Measurements from ENCODE around the gene NREP.

The NREP gene

DNA sequence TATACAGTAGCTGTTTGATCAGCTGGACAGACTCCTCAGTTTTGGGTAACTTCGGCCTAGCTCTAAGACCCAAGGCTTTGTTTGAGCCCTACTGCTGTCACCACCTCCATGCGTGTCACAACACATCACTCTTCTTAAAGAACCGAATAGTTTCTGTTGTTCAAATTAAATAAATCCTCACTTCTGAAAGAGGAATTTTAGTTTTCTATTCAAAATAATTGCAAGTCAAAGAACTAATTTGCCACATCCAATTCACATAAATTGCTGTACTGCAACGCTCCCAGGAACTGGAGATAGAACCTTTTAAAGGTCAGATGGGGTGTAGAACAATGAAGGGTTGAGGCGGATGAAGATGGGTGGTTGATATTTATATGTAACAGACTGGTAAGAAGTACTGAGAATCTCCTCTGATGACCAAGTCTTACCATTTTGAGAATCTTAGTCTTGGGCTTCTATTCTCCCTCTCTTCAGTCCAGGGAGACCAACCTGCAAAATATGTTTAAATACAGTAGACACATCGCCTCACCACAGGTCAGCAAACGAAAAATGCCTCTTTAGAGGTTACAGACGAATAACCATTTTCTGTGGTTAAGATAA lies 1.6 kb downstream of the NREP start:
- TF ChIP-seq, protein P1, sequence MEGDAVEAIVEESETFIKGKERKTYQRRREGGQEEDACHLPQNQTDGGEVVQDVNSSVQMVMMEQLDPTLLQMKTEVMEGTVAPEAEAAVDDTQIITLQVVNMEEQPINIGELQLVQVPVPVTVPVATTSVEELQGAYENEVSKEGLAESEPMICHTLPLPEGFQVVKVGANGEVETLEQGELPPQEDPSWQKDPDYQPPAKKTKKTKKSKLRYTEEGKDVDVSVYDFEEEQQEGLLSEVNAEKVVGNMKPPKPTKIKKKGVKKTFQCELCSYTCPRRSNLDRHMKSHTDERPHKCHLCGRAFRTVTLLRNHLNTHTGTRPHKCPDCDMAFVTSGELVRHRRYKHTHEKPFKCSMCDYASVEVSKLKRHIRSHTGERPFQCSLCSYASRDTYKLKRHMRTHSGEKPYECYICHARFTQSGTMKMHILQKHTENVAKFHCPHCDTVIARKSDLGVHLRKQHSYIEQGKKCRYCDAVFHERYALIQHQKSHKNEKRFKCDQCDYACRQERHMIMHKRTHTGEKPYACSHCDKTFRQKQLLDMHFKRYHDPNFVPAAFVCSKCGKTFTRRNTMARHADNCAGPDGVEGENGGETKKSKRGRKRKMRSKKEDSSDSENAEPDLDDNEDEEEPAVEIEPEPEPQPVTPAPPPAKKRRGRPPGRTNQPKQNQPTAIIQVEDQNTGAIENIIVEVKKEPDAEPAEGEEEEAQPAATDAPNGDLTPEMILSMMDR (IDR thresholded peaks at IDR 0.05; ENCODE audit: insufficient read depth, missing control alignments) = no peak
- DNase-seq (ENCODE audit: insufficient read length, low spot score) (no peak), FAIRE-seq (no peak)

DNA sequence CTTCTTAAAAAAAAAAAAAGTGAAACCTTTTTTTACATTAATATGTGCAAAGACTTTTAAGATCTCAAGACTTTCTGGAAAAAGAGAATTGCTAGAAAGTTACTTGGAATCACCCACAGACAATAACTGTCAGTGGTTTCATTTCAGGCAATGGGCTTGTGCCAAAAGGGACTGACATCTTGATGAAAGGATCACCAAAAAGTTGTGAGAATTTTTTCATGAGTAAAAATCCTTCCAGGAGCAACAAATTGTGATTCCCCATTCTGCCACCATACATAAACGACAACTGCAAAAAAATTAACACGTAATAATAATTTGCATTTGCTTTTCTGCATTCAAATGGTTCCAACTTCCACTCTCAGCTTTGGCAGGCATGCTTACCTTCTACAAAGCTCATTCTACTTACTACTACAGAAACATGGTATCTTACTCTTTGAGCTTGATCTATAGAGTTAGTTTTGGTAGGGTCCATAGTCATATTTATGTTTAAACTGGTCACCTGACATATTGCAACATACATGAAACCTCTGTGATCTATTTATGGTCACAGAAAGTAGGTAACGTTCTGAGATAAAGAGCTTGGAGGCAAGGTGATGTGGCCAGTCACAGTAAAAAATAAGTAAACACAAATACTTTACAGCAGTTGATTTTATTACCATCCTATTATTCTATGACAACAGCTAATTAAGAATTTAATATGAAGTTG lies 3.0 kb downstream of the NREP start:
- peak; percentile 21 for FAIRE-seq
- TF ChIP-seq, protein P1 (IDR thresholded peaks at IDR 0.05; ENCODE audit: insufficient read depth, missing control alignments) = no peak
- DNase-seq (ENCODE audit: insufficient read length, low spot score) = no peak

DNA sequence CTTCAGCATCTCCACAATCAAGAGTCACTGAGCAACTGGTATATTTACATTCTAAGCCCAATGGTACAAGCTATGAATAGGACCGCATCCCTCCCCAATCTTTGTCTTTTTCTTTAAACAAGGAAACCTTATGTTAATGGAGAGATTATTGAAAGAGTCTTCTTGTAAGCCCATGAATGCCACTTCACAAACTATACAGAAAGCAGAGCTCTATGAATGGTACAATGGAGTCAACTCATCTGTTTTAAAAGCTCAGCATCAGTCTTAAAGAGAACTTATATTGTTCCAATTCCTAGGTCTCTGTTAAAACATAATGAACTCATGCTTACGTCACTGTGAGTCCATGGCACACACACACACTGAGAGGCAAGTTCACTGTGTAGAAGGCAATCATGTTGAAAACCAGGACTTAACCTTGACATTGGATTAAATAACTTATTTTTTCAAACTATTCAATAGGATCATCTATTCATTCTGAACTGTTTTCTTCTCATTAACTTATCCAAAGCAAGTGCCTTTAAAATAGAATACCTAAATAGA lies 4.5 kb downstream of the NREP start:
- DNase-seq (ENCODE audit: insufficient read length, low spot score) (no peak), FAIRE-seq (peak; percentile 81)
- TF ChIP-seq, protein P1 (IDR thresholded peaks at IDR 0.05; ENCODE audit: insufficient read depth, missing control alignments) = no peak

DNA sequence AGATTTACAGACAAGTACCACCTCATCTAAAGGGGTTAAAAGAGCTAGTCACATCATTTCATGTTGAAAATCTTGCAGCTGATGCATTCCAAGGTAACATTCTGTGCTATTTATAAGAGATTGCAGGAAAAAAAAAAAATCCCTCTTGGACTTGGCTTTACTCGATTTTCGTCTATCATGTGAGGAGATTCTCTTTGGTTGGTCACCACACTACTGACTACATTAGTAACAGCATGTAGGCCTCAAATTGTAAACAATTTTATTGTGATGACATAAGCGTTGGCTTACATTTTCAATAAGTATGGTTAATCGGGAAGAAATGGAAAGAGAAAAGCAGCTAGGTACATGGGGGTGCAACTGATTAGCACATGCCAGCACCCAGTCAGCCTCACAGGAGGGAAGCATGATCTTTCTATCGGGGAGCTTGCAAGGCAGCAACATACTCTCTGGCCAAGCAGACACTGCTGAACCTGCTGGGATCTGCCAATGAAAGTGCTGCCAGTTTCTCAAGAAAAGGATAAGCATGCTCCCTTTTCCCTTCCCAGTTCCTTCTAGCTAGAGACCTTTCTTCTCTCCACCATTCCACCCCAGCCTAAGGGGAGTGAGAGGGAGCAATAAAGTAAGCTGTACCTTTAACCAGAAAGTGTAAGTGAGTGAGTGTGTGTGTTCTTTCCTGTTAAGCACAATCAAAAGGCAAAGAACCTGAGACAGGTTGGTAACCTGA lies 7.5 kb downstream of the NREP start:
- TF ChIP-seq, protein P1 (IDR thresholded peaks at IDR 0.05; ENCODE audit: insufficient read depth, missing control alignments) = no peak
- no peak for DNase-seq (ENCODE audit: insufficient read length, low spot score)
- FAIRE-seq = no peak

DNA sequence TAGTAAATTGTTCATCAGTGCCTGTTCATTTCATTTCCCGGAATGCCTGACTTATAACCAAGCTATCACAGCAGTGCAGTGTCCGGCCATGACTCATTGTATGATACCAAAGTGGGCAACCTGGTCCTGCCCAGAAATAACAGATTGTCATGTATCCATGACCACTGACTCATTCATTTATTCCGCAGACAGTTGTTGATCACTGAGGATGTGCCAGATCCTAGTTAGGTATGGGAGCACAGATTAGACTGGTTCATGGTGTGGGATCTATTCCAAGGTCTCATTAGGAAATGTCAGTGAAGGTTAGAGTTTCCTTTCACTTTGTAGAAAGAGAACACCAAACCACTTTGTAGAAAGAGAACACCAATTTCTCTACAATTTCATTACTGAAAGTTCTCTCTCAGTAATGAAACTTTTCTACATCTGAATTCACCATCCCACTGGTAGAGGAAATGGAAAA lies 8.7 kb downstream of the NREP start:
- TF ChIP-seq, protein P1 (IDR thresholded peaks at IDR 0.05; ENCODE audit: insufficient read depth, missing control alignments) = no peak
- FAIRE-seq (no peak), DNase-seq (ENCODE audit: insufficient read length, low spot score) (no peak)

DNA sequence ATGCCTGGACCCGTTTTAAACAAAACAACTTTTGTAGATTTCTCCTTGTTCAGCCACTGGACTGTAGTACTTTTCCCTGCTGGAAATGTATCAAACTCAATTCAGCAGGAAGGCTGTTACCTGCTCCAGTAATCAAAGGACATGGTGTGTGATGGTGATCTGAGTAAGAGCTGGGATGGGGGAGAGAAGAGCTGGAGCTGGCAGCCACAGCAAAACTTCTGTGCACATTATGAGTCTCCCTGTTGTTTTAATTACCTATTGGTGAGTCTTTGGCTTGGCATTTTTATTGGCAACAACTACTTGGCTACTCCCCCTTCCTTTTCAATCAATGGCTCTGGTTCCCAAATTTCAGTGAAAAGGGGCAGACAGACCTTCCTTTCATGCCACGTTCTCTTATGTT lies 9.7 kb downstream of the NREP start:
- FAIRE-seq (no peak), DNase-seq (ENCODE audit: insufficient read length, low spot score) (no peak)
- TF ChIP-seq, protein P1 (IDR thresholded peaks at IDR 0.05; ENCODE audit: insufficient read depth, missing control alignments) = no peak
